HepG2 (cell line): Measurements from ENCODE around the gene DOK7. TPM values are rescaled to one million over a fixed set of nuclear protein-coding genes. Genes with fewer than 3 reads are reported as not detected.
A peak's percentile ranks its signal among the peaks of the same experiment; 100 is the strongest.

ENCODE experiments used
- ATAC-seq: fragments of 200-7000 bp; cut with Tn5 transposase; 3 replicates; pipeline ENCODE4 v1.9.1; 2020; ENCODE audit warnings: mild to moderate bottlenecking, moderate library complexity
- BruUV-seq: library from RNA; stranded (reverse); fragments of 400-500 nt; replicated peaks from 2 replicates; lab custom pipeline; 2021; lab: Mats Ljungman, UMichigan
- CTCF ChIA-PET: fragments of 300-600 bp; formaldehyde crosslinking; extraction: SDS; loops from one replicate; lab custom pipeline; 2021; ENCODE audit warnings: low total read pairs, inconsistent platforms, low intra/inter-chr PET ratio; lab: Yijun Ruan, JAX
- POLR2A ChIA-PET: fragments of 350-600 bp; sonication (Branson Sonifier 250); formaldehyde crosslinking; loops from one replicate; lab custom pipeline; 2020; ENCODE audit warnings: antibody characterized with exemption, inconsistent platforms; lab: Yijun Ruan, JAX
- DNase-seq: peaks from one replicate; pipeline ENCODE4 v3.0.0-alpha.2; 2015; ENCODE audit warnings: low spot score
- FAIRE-seq: peaks from 3 replicates; lab custom pipeline; 2011; peaks lifted over from hg19 to GRCh38; lab: Jason Lieb, UNC
- H2AFZ ChIP-seq: one replicate; pipeline ENCODE4 v1.6.1; 2011; ENCODE audit warnings: low read length, inconsistent platforms
- H3K27ac ChIP-seq: fragments of 300-600 bp; 3 replicates; pipeline ENCODE4 v1.8.0; 2011; ENCODE audit warnings: mixed run types, mild to moderate bottlenecking, mixed read lengths, low read length, inconsistent platforms; ENCODE audit not compliant: insufficient read depth; ENCODE audit errors: extremely low read length
- H3K27me3 ChIP-seq, 2 experiments: fragments of 200-600 bp in 1 of 2; 2 replicates in 1 of 2; 3 replicates in 1 of 2; pipeline versions ENCODE4 v1.6.0 to v1.8.0; 2011; ENCODE audit warnings: low read length in 2 of 2, mild to moderate bottlenecking in 2 of 2, moderate library complexity in 2 of 2, inconsistent platforms in 1 of 2; ENCODE audit not compliant: insufficient read depth in 2 of 2, control insufficient read depth in 1 of 2
- H3K36me3 ChIP-seq, 2 experiments: fragments of 200-600 bp in 1 of 2; replicated peaks in 1 of 2; 2 replicates in 1 of 2; 3 replicates in 1 of 2; pipeline versions ENCODE4 v1.5.1 to v1.8.0; 2011; ENCODE audit warnings: low read length in 2 of 2, inconsistent platforms in 1 of 2; ENCODE audit not compliant: insufficient read depth in 2 of 2, control insufficient read depth in 1 of 2
- H3K4me1 ChIP-seq: 2 replicates; pipeline ENCODE4 v1.5.1; 2012; ENCODE audit warnings: low read length, inconsistent platforms; ENCODE audit not compliant: insufficient read depth
- H3K4me2 ChIP-seq: 2 replicates; pipeline ENCODE4 v1.6.0; 2011; ENCODE audit warnings: low read depth, low read length, inconsistent platforms
- H3K4me3 ChIP-seq, 3 experiments: fragments of 200-600 bp in 1 of 3; sonication (generic), shearing (Covaris generic) in 1 of 3; replicated peaks in 1 of 3; 2 replicates each; pipeline ENCODE4 v1.5.1; 2011 to 2016; ENCODE audit warnings: low read length in 3 of 3, inconsistent platforms in 2 of 3, low read depth in 2 of 3, mild to moderate bottlenecking in 2 of 3, control low read depth in 1 of 3, mixed read lengths in 1 of 3; ENCODE audit not compliant: insufficient read depth in 1 of 3
- H3K79me2 ChIP-seq: one replicate; pipeline ENCODE4 v1.6.1; 2011; ENCODE audit warnings: low read length, inconsistent platforms; ENCODE audit not compliant: insufficient read depth
- H3K9ac ChIP-seq: 2 replicates; pipeline ENCODE4 v1.6.0; 2011; ENCODE audit warnings: mild to moderate bottlenecking, low read depth, low read length, inconsistent platforms; ENCODE audit not compliant: insufficient read depth
- H3K9me3 ChIP-seq: 2 replicates; pipeline ENCODE4 v1.5.1; 2012; ENCODE audit warnings: mild to moderate bottlenecking, low read length
- H4K20me1 ChIP-seq: 2 replicates; pipeline ENCODE4 v1.6.0; 2011; ENCODE audit warnings: inconsistent platforms, mild to moderate bottlenecking, low read length, moderate library complexity; ENCODE audit not compliant: insufficient read depth
- AGO1 ChIP-seq: fragments of 200-400 bp; formaldehyde crosslinking; IDR thresholded peaks from 2 replicates; pipeline ENCODE4 v1.6.1; 2017; ENCODE audit warnings: mild to moderate bottlenecking, low read depth, low read length, moderate library complexity; ENCODE audit not compliant: poor library complexity, severe bottlenecking
- CERS6 ChIP-seq: sonication (generic); formaldehyde crosslinking; IDR thresholded peaks from 2 replicates; pipeline ENCODE4 v1.5.0; 2020; ENCODE audit warnings: missing genetic modification reagents
- PATZ1 ChIP-seq: sonication (generic); formaldehyde crosslinking; IDR thresholded peaks from 2 replicates; pipeline ENCODE4 v1.4.0; 2020; ENCODE audit warnings: missing genetic modification reagents
- ZFP1 ChIP-seq: IDR thresholded peaks from 2 replicates; pipeline ENCODE4 v1.6.1; 2016
- ZNF142 ChIP-seq: sonication (generic); formaldehyde crosslinking; IDR thresholded peaks from 2 replicates; pipeline ENCODE4 v1.4.0; 2020; ENCODE audit warnings: missing genetic modification reagents
- ZNF567 ChIP-seq: sonication (generic); formaldehyde crosslinking; IDR thresholded peaks from 2 replicates; pipeline ENCODE4 v1.8.1; 2023; ENCODE audit warnings: mild to moderate bottlenecking, missing genetic modification reagents, borderline replicate concordance
- ZNF572 ChIP-seq: sonication (generic); formaldehyde crosslinking; IDR thresholded peaks from 2 replicates; pipeline ENCODE4 v1.5.1; 2020; ENCODE audit warnings: mild to moderate bottlenecking, missing genetic modification reagents
- WGBS: methylation state at CpG from one replicate; pipeline ENCODE4 v1.1.6; 2017; ENCODE audit warnings: low lambda C conversion rate; 5-methylcytosine and 5-hydroxymethylcytosine counted together
- in situ Hi-C: cut with HindIII; loops from 2 replicates; pipeline ENCODE4 v1.10.0; 2017; ENCODE audit warnings: low pct_unique_long_range_greater_than_20kb; ENCODE audit not compliant: extremely low pct_ligation_motif_present
- intact Hi-C: fragments of 100-400 bp; cut with micrococcal nuclease; formaldehyde crosslinking; loops from one replicate; pipeline ENCODE4 v1.10.0; 2022; ENCODE audit not compliant: unreplicated experiment
- polyA plus RNA-seq, 8 experiments: library from polyadenylated mRNA; depleted of rRNA in 3 of 8; stranded (reverse) in 7 of 8; unstranded in 1 of 8; fragments of >200 nt; fragmentation: Illumina TruSeq in 4 of 8; extraction: Trizol in 4 of 8; gene quantifications; 2 replicates each; pipeline versions ENCODE4 v1.2.1 to v1.2.3, GENCODE V29; 2011 to 2016; ENCODE audit warnings: low read depth in 4 of 8, missing spikeins in 1 of 8, mixed read lengths in 1 of 8; ENCODE audit not compliant: insufficient read depth in 1 of 8
- total RNA-seq, 5 experiments: library from RNA; depleted of rRNA; stranded (reverse); fragments of >200 nt; fragmentation: Illumina TruSeq; extraction: Trizol; gene quantifications; 2 replicates each; pipeline ENCODE4 v1.2.3, GENCODE V29; 2016; ENCODE audit warnings: low read depth in 1 of 5
- TF ChIP-seq, protein P1 (sequence below): sonication (generic); formaldehyde crosslinking; IDR thresholded peaks from 2 replicates; pipeline ENCODE4 v1.5.0; 2020; ENCODE audit warnings: missing genetic modification reagents

DOK7 gene
- total and polyA plus RNA-seq, 2 of the 13 experiments (the other 11 are each of a cell fraction or from before 2014, with no cell fraction given): 0.03 to 0.07 TPM

- H3K27me3 ChIP-seq: no peaks in the 10 kb centered on the region
- DNase-seq (no peak), ATAC-seq (no peak), FAIRE-seq (no peak)
- in situ Hi-C loops: no loop called here
- H2AFZ ChIP-seq: no peak overlapping the region
- intact Hi-C loops: no loop called here
- 90% methylated on average over 8 of the region's 9 CpGs for WGBS
- H3K9me3 ChIP-seq: no peaks in the 10 kb centered on the region
- no peak overlapping the region for H3K4me3 ChIP-seq
- peaks cover 43% of the 10 kb centered on the region for H3K4me1 ChIP-seq
- no TSS peak for BruUV-seq
- TF ChIP-seq ZNF572 (no peak), ZFP1 (CRISPR knock-in tag) (no peak), ZNF567 (CRISPR knock-in tag) (no peak), CERS6 (CRISPR knock-in tag) (no peak), PATZ1 (CRISPR knock-in tag) (no peak), AGO1 (peak; percentile 12), ZNF142 (CRISPR knock-in tag) (no peak)
- TF ChIP-seq, protein P1, sequence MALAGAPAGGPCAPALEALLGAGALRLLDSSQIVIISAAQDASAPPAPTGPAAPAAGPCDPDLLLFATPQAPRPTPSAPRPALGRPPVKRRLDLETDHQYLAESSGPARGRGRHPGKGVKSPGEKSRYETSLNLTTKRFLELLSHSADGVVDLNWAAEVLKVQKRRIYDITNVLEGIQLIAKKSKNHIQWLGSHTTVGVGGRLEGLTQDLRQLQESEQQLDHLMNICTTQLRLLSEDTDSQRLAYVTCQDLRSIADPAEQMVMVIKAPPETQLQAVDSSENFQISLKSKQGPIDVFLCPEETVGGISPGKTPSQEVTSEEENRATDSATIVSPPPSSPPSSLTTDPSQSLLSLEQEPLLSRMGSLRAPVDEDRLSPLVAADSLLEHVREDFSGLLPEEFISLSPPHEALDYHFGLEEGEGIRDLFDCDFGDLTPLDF (CRISPR knock-in tag): no peak
- no peaks in the 10 kb centered on the region for H3K79me2 ChIP-seq
- H3K4me2 ChIP-seq: no peak overlapping the region
- H4K20me1 ChIP-seq: no peaks in the 10 kb centered on the region
- ChIA-PET CTCF (no interaction called here), POLR2A (no interaction called here)
- no peak overlapping the region for H3K9ac ChIP-seq
- no peak overlapping the region for H3K27ac ChIP-seq
- H3K36me3 ChIP-seq: no peaks in the 10 kb centered on the region; a peak in 1 of 5 replicates
These were observed 25.5 kb upstream of the DOK7 start for GRCh38 chr4:3437582-3437936.
